AG09309 (cell line): ENCODE results near the gene DAAM1.
A peak's percentile ranks its signal among the peaks of the same experiment; 100 is the strongest.

ENCODE experiments used
- DNase-seq: peaks from one replicate; pipeline ENCODE4 v3.0.0-alpha.2; 2010; ENCODE audit warnings: low read depth
- H3K4me3 ChIP-seq: 2 replicates; pipeline ENCODE4 v1.5.1; 2011; ENCODE audit warnings: mild to moderate bottlenecking, low read depth, low read length, moderate library complexity; ENCODE audit not compliant: control insufficient read depth
- TF ChIP-seq, protein P1 (sequence below): IDR thresholded peaks from 2 replicates; pipeline ENCODE4 v1.5.1; 2011; ENCODE audit warnings: mild to moderate bottlenecking, low read depth, low read length, inconsistent platforms; ENCODE audit not compliant: insufficient read depth, control insufficient read depth; ENCODE audit errors: missing control alignments

DAAM1 gene

DNA sequence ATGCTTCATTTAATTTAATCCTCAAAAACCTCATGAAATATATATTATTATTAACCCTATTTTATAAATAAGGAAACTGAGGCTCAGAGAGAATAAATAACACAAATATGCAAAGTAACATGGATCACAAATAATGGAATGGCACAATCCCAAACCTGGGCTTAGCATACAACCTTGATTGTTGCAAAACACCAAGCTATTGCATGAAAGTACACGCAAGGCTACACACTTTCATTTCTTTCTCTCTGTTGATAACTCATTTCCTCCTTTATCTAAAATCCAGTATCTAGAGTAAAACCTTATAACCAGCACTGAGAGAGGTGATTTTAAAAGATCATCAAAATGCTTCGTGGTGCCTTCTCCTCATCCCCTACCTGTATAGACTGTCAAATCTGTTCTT is 2.8 kb upstream of the DAAM1 start:
- TF ChIP-seq, protein P1, sequence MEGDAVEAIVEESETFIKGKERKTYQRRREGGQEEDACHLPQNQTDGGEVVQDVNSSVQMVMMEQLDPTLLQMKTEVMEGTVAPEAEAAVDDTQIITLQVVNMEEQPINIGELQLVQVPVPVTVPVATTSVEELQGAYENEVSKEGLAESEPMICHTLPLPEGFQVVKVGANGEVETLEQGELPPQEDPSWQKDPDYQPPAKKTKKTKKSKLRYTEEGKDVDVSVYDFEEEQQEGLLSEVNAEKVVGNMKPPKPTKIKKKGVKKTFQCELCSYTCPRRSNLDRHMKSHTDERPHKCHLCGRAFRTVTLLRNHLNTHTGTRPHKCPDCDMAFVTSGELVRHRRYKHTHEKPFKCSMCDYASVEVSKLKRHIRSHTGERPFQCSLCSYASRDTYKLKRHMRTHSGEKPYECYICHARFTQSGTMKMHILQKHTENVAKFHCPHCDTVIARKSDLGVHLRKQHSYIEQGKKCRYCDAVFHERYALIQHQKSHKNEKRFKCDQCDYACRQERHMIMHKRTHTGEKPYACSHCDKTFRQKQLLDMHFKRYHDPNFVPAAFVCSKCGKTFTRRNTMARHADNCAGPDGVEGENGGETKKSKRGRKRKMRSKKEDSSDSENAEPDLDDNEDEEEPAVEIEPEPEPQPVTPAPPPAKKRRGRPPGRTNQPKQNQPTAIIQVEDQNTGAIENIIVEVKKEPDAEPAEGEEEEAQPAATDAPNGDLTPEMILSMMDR: no peak
- H3K4me3 ChIP-seq: no peak overlapping the region
- DNase-seq: no peak

DNA sequence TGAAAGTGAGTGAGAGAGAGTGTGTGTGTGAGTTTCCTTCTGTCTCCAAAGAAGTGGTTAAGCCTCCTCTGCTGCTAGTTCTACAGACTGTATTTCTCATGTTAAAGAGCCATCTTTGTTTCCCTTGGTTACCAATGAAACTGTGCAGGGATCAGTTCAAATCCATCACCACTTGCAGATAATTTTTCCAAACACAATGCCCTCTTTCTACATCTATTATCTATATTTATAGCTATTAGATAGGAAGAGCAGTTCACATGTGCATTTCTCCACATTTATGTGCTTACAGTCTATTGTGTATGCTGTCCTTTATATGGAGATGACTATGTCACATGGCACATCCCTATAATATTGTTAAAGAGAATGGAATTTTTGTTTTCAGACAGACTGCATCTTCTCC is 2.2 kb upstream of the DAAM1 start:
- DNase-seq: no peak
- TF ChIP-seq, protein P1: no peak
- no peak overlapping the region for H3K4me3 ChIP-seq

DNA sequence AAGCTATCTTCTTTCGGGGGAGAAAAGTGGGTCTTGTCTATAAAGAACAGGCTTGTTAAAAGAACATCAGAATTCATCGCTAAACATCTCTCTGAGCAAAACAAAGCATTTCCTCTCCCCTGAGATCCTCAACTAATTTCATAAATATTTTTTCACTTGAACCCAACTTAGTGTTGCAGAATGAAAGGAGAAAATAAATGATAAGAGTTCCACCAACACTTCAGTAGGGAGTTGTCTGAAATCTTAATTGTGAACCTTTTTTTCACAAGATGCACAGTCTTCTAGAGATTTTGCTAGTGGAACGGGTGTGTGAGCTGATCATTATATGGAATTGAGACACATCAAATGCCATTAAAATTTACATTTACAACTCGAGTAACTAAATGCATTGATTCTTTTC is 1.3 kb upstream of the DAAM1 start:
- DNase-seq: no peak
- TF ChIP-seq, protein P1: no peak
- no peak overlapping the region for H3K4me3 ChIP-seq

DNA sequence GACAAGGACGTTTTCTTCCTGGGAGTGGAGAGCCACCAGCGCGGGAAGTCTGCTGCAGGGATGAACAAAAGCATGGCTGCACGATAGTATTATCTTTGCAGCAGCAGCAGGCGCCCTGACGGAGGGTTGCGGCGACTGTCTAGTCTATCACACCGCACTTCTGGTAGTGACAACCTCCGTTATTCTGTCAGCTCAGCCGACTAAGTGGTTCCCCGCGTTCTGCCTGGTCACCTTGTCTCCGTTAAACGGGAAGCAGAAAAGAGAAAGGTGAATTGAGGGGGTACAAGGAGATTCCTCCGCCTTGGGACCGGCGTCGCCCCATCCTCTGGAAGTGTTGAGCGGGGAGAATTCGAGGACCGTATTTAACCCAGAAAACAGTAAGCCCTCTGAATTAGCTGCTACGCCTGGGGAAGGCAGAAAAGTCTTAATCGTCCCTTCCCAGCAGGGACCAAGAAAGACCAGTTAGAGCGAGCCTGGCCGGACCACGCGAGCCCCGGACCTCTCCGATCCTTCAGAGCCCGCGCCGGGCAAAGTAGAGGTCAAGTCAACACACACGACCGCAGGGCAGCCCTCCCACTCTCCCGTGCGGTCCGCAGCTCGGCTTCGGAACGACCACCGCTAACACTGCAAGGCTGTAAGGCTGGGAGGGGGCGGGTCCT is 536 bp upstream of the DAAM1 start:
- peak overlapping the region; percentile 96 for H3K4me3 ChIP-seq
- TF ChIP-seq, protein P1: no peak
- no peak for DNase-seq

DNA sequence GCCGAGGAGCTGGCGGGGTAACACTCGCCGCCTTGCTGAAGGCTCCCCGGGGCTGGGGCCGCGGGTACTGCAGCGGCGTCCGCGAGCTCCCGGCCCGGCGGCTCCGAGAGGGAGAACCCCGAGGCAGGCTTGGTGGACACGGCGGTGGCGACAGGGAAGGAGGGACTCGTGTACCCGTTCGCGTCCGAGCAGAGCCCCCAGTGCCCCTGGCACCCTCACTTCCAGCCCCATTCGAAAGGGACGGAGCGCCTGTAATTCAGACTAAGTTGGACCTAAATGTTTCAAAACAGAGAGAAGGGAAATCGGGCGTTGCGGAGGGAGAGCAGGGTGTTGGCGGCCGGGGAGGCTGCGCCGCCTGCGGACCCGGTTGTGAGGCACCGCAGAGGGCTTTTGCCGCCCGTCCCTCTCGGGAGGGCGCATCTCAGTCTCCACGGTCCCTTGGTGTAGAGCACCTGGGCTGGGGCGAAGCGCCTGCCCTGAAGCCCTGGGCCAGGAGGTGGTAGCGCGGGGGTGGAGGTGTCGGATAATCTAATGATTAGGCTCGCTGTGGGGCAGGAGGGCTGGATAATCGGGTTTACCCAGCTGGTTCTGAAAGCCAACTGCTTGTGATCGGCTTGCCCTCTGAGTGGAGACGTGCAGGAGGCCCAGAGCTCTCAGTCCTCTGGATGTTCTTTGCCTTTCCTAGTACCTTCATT is 771 bp downstream of the DAAM1 start:
- DNase-seq: no peak
- TF ChIP-seq, protein P1: no peak
- H3K4me3 ChIP-seq: peak overlapping the region; percentile 96

DNA sequence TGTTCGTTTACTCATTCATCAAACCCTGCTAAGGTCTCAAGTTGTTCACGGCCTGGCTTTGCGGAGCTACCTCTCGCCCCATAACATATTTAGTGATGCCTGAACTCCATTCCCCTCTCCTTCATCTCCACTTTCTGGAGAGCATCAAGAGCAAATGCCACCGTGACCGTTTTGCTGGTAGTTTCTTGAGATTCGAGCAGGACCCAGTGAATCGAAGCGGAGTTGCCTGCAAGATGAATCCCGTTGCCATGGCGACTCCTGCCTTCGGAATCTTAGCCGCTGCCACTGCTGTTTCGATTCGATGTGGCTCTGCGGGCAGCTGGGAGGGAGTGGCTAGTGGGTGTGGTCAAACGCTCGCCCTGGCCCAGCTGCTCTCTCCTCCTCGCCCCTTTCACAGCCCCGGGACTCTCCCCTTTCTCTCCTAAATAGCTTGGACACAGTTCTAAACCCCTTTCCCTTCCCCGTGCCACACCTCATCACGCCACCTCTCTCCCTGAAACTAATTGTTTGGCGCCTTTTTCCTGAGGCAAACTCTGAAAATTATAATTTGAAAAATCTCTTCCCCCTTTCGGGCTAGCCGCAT is 1.4 kb downstream of the DAAM1 start:
- peak; percentile 67 for DNase-seq
- peak overlapping the region; percentile 96 for H3K4me3 ChIP-seq
- TF ChIP-seq, protein P1: no peak
